ENCODE measurements around the gene AMH.

GRCh38 chr19:2202366-2202765 is 46.8 kb upstream of the AMH start:
- TF ChIP-seq CTCF (IDR thresholded peaks at IDR 0.05) (no peak), POLR2A (IDR thresholded peaks at IDR 0.05) (no peak)

Measured in thyroid gland (tissue), 4 donors.